SH-SY5Y (cell line): ENCODE results near the gene MXRA7.

Experiments
- GATA2 ChIP-seq: IDR thresholded peaks from 2 replicates; pipeline ENCODE4 v1.6.1; 2011; ENCODE audit warnings: mild to moderate bottlenecking, low read depth, low read length
- GATA3 ChIP-seq: IDR thresholded peaks from 2 replicates; pipeline ENCODE4 v1.6.1; 2011; ENCODE audit warnings: low read depth, mild to moderate bottlenecking, low read length, moderate library complexity

- no peak for TF ChIP-seq GATA3
- TF ChIP-seq GATA2, result no peak
These were observed 65.8 kb downstream of the MXRA7 start for GRCh38 chr17:76644995-76645394.
